Mucosa of gallbladder (tissue), 1 donor: ENCODE results near the gene COMMD4. TPM values are rescaled to one million over a fixed set of nuclear protein-coding genes. Genes with fewer than 3 reads are reported as not detected.
A peak's percentile ranks its signal among the peaks of the same experiment; 100 is the strongest.

ENCODE experiments used
- DNase-seq: peaks from one replicate; pipeline ENCODE4 v3.0.0-alpha.2; 2020; ENCODE audit warnings: low spot score
- total RNA-seq: library from RNA; stranded (reverse); gene quantifications from one replicate; pipeline ENCODE4 v1.2.1, GENCODE V29; 2021
- donor health status: DM: no; HTN: no; CAD: no.

COMMD4 gene
- total RNA-seq, 1 donor from 2014 or later, result 57.6 TPM

DNA sequence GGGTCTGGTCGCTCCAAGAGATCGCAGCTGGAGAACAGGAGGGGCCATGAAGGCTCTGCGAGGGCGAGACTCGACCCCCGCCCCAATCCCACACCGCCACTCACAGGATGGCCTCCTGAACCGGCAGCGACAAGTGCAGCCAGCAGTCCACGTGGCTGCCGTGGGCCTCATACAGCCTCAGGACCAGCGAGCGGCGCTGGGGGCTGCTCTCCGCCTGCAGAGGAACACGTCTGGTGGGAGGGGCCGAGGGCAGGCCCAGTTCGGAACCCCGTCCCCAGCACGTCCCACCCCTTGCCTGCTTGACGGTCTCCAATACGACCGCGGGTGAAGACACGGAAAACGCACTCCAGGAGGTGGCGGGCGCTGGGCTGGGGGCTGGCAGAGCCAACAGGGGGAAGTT, 20.1 kb downstream of the COMMD4 start:
- DNase-seq, result no peak

DNA sequence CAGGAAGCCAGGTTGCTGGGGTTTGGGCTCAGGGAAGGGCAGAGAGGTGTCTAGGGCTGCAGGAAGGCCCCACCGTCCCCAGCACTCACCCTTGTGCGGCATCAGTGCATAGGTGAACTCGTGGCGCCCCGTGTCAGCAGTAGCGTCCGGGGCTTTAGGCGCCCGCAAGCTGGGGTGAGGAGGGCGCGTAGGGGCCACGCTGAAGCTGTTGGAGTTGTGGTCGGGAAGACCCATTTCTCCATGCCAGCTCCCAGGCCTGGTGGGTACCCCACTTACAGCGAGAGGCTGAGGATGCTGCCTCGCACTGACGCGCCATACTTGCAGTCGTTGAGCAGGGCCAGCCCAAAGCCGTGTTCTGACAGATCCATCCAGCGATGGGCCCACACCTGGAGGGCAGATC, 20.7 kb downstream of the COMMD4 start:
- no peak for DNase-seq

DNA sequence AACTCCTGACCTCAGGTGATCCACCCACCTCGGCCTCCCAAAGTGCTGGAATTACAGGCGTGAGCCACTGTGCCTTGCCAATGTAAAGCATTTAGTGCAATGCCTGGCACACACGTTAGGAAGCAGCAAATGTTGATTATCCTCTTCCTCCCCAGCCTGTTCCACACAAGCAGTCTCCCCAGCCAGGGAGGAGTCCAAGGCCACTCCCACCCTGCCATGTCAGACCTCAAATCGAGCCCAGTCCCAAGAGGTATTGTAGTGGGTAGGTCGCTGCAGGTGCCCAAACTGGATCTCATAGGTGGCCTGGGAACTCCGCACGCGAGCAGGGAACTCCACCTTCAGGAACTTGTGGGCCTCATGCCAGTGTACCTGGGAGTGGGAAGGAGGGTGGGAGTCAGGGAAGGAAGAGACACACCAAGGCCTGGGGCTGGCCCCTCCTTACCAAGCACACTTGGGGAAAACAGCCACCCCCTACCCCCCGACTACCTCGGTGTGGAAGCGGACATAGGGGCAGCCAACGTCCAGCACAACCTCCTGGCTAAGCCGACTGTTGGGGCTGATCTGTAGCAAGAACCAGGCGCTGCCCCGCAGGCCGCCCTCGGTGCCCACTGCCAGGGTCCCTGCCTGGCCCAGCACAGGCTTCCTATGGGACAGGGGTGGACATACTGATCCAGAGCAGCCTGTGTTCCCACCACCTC, 22.3 kb downstream of the COMMD4 start:
- no peak for DNase-seq

DNA sequence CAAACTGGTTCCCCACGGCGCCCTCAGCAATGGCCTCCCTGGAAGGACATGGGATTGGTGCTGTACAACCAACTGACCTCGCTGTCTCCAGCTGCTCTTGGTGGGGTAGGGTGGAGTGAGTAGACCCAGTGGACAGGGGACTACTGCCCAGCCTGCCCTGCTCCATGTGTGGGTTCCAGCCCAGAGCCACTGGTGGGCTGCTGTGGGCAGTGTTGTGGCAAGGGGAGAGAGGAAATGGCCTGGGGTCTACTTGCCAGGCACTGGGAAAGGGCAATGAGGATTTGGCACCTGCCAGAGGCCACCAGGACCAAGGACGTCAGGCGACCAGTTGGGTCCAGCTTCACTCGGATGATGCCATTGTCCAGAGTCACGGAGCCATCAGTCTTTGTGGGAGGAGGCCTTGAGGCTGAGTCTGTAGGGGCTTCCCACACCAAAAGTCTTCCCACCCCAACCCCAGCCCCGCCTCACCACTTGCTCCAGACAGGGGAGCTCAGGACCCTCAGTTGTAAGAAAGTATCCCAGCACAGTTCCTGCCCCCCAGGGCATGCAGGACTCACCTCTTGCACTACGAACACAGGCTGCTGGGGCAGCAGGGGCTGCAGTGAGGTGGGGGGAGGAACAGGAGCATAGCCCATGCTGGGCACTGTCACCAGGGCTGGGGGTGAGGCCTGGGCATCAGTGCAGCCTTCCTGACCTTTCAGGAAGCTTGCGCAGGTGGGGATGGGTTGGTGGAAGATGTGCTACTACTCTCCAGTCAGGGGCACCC, 23.1 kb downstream of the COMMD4 start:
- no peak for DNase-seq

DNA sequence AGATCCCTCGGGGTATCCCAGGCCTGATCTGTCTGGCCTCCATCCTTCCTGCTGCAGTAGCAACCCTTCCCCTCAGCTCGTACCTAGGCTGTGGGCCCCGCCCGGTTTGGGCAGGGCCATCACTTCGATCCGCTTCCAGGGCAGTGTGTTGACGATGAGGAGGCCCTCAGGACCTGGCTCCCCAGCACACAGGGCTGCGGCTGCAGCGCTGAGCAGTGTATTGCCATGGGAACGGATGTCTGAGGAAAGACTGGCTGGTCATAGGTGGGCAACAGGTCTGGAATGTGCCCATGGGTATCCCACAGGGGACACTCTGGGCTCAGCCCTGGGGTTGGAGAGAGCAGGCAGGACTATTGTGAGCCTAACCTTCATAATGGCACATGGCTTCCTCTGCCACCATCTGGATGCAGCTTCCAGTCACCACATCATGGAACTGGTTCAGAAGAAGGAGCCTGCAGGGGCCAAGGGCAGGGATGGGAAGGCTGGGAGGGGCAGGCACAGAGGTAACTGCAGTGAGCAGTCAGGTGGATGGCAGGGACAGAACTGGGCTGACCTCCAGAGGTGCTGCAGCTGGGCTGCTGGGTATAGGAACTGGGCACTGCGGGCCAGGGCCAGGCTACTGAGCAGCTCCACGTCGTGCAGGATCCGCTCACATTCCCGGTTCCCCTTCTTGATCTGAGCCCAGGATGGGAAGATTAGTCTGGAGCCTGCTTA, 23.8 kb downstream of the COMMD4 start:
- DNase-seq, result no peak

DNA sequence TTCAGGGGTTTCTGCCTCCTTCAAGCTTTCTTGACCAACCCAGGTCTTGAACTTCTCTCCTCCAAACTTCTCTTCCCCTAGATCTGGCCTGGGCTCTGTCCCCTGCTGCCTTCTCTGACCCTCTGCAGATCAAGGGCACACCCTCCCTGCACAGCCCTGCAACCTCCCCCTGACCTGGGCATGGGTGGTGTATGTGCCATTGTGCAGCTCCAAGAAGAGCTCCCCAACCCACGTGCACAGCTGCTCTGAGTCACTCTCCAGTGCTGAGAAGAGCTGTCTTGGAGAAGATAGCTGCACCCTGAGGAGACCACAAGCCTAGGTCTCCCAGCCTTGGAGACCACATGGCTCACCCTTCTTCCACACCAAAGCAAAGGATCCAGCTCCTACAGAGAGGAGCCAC, 24.5 kb downstream of the COMMD4 start:
- DNase-seq, result no peak

DNA sequence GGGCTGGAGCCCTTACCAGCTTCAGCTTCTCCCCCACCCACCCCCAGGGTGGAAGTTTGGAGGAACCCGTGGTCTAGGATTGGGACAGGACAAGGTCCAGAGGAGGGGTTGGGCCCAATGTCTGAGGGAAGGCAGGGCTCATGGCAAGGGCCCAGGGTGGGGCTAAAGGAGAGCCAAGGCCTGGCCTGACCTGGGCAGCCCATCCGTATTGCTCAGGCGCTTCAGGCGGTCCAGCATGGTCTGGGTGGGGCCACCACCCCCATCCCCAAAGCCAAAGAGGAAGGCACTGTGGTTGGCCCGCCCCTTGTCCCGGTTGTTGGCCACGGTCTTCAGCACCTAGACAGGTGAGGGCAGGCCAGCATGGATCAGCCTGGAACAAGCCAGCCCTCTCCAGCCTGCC, 25.0 kb downstream of the COMMD4 start:
- DNase-seq, result no peak

DNA sequence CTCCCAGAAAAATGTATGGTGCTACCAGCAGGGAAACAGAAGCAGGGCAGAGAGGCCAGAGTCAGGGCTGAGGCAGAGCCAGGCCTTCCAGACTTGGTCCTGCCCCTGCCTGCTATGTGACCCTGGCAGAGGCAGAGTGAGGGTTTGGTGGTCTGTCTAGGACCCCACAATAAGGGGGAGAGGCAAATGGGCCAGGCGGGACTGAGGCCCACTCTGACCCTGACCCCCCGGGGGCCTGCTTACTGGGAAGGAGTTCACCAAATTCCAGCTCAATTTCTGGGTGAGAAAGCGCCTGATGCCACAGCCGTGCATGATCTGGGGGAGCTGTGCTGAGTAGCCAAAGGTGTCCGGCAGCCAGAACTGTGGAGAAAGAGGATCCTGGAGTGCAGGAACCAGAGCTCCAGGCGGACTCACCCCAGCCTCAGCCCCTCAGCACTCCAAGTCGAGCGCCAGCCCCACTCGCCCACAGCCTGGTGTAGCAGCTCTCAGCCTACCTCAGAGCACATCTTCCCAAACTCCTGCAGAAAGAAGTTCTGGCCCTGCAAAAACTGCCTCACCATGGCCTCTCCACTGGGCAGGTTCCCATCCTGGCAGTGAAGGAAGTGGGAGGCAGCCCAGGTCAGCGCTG, 25.6 kb downstream of the COMMD4 start:
- DNase-seq, result no peak

DNA sequence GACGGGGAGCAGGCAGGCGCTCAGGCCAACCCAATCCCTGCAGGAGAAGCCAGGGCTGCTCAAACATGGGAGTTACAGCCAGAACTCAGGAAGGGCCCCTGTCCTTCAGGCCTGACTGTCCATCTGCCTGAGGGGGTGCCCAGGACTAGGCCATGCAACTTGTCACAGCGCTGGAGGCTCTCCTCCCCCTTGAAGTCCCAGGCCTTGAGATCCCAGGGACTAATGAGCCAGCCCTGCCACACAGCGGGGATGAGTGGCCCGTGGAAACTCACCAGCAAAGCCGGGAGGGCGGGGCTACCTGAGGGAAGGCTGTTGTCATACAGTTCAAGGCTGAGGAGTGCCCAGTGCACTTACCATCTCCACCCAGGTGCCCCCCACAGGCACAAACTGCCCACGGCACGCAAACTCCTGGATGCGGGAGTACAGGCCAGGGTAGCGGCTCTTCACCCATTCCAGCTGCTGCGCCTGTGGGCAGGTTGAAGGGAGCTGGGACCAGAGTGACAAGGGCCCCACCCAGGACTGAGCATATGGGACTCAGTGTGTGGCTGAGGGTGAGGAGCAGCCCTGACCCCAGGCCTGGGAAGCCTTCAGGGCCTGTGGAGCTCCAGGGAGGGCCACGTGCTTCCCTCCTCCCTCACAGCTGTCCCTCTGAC, 26.3 kb downstream of the COMMD4 start:
- DNase-seq, result no peak

DNA sequence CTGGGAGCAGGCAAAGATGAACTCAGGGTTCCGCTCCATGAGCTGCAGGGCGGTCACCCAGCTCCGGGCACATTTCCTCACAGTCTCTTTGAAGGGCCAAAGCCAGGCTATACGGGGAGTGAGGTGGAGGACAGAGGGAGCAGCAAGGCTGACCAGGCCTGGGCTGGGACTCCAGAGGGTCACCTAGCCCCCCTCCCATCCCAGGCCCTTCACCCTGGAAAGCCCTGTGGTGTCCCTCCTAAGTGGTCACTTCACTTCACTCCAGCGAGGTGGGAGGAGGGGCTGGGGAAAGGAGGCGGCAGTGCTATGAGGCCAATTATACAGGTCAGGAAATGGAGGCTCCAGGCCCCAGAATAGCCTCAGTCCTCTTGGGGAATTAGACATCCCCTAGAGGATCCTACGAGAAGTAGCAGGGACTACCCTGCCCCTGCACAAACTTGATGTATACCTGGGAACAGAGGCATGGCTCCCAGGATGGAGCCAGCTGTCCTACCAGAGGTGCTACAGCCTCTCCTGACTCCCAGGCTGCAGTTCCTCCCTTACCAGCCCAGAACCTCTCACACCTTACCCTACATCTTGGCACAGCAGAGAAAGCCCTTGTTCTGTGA, 26.9 kb downstream of the COMMD4 start:
- DNase-seq, result no peak

DNA sequence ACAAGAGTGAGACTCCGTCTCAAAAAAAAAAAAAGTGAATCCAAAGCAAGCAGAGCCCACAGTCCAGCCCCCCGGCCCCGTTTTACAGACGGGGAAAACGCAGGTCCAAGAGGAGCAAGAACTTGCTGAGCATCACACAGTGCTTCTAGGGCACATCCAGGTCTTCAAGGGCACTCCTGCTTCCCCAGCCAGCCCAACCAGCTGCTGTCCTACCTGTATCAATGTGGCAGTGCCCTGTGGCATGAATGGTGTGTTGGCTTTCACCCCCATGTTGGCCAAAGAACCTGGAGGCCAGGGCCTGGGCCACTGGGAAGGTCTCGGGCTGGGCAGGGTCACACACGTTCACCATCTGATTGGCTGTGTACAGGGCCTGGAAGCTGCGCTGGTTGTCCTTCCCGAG, 27.9 kb downstream of the COMMD4 start:
- DNase-seq, result no peak

DNA sequence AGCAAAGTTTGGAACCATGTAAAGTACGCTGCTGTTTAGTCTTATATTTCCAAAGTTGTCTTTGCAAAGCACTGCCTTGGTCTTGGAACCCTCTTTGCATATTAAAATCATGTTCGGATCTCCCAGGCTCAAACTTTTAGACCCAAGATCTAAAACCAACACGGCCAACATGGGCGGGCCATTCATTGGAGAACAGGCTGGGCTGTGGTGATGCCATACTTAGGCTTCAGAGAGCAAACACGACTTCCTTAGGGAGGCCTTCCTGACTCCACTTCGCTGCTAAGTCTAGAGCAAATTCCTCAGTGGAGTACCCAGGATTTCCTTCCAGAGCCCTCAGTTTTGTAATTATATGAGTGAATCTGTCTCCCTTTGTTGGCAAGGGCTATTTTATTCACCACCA, 29.0 kb downstream of the COMMD4 start:
- no peak for DNase-seq

DNA sequence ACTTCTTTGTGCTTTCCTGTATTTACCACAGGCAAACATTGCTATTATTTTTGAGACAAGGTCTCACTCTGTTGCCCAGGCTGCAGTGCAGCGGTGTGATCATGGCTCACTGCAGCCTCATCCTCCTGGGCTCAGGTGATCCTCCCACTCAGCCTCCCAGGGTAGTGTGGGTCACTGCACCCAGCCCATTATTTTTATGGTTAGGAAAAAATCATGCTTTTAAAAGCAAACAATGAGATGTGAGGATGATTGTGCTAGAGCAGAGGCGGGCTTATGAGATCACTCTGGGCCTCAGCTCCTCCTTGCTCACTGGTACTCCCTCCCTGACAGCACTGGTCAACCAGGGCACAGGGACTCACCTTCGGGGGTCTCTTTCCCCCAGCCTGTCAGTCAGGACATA, 30.3 kb downstream of the COMMD4 start:
- no peak for DNase-seq

DNA sequence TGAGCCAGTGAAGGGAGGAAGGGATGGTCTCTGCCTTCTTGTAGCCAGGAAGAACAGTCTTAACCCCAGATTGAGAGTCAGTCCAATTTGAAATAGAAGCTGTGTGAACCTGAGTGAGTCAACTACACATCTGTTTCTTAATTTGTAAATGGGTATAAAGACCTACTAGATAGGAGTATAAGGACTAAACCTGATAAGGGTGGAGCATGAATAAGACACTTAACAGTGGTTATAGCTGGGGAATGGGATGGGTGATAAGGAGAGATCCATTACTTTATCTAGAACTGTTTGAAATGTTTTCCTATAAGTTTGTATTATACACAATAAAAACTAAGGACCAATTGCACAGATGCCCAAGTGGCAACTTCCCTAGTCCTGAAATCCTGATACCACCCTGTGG, 31.1 kb downstream of the COMMD4 start:
- DNase-seq, result no peak

DNA sequence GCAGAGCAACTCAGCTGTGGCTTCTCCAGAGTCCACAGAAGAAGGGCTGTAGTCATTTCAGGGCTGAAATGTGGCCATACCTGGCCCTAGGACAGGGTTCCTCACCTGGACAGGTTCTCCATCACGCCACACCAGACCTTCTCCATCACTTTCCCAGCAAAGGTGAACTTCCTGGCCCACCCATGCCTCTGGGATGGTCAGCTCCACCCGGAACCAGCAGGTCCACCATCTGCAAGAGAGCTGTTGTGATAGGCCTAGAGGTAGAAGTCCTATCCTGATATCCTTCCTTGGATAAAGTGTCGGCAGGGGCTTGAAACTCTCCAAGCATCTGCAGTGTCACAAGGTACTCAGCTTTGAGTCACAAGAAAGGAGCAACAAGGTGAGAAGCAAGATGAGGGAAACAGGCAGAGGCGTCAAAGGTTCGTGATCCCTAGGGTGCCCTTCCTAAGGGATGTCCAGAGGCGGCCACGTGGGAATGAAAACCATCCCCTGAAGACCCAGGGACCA, 31.6 kb downstream of the COMMD4 start:
- no peak for DNase-seq

DNA sequence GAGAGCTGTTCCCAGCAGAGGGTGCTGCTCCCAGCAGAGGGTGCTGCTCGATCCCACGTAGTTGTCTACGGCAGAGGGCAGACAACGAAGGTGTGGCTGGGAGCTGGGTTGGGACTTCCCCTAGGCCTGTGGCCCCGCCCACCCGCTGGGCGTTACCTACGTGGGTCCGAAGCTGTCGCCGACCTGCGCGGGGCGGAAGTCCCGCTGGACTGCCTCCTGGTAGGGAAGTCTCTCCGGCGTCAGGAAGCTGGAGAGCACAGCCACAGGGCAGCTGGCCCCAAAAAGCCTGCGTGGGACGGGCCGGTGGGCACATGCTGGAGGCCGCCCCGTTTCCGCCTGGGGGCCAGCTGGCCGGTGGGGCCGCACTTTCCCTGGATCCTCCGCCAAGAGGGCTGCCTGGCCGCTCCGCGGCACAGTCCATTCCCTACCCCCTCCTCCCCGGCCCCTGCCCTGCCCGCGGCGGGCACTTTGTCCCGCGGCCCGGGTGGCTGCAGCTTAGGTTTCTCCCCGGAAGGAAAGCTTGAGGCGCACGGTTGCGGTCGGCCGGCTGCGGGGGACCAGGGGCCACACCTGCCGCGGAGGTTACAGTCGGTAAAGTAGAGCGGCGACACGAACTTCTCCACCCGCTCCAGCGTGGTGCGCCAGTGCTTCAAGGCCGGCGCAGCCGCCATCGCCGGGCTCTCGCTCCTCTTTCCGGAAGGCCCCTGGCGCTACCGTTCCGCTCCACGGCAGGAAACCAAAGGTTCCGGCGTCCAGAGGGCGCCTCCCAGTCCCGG, 32.2 kb downstream of the COMMD4 start, which contains the start of gene MAN2C1:
Gene MAN2C1, minus strand, starts transcription at position 695 of the 776 bp plus-strand sequence. Its CDS starts 24 bp downstream, at position 671.
- DNase-seq, result peak; percentile 95

DNA sequence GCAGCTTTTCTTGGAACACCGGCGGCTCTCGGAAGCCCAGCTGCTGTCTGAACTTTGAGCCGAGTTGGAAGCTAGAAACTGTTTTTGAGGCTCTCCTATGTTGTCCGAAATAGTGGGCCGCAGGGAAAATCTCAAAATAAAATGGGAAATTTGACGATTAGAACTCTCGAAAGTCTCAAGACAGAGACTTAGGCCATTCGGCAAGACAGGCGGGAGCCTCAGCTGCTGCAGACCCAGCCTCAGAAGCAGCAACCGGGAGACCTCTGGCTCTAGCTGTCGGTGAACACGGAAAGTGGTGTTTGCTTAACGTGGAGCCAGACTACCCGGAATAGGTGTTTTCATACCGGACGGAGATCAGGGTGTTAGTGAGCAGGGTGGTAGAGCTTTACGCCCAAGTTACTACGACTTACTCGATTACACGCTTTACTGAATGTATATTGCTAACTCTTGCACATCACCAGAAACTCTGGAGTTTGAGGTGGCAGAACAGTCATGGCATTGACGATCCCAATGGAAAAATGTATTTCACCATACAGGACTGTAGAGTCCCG, 32.9 kb downstream of the COMMD4 start:
- no peak for DNase-seq

DNA sequence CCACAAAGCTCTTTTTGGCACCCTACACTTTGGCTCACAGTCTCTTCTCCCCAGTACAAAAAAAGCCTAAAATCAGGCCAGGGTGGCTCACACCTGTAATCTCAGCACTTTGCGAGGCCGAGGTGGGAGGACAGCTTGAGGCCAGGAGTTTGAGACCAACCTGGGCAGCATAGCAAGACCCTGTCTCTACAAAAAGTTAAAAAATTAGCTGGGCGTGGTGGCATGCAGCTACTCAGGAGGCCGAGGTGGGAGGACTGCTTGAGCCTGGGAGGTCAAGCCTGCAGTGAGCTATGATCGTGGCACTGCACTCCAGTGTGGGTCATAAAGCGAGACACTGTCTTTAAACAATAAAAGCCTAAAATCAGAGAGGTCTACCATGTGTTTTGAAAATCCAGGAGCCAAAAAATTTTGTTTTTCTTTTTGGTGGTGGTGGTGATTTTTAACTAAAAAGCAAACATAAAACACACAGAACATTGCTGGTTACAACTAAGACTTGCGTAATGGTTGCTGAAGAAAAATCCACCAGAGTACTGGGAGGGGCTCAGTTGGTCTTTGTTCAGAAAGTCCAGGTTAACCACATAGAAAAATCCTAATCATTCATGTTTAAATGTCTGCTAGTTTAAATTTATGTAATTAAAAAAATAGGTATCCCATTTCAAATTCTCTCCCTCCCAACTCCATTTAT, 34.2 kb downstream of the COMMD4 start:
- DNase-seq, result no peak

DNA sequence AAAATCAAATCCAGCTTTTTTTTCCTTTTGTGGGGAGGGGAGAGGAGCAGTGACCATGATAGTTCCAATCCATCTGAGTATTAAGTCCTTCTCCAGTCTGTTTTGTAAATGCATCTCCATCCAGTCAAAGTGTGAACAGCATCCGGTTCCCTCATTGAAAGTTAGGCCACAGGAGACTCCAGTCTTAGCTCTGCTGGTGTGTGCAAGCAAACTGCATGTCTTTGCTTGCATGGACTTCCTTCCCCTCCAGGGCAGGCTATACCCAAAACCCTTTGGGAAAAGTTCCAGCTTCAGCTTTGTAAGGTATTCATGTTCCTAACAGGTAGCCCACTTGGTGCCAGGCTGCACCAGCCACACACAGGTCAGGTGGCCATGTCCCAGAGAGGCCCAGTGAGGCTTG, 35.6 kb downstream of the COMMD4 start:
- DNase-seq, result no peak
